Sigmoid colon (tissue), 4 donors: ENCODE results near the gene EEFSEC.

Experiments used
- EP300 ChIP-seq, 4 donors: sonication (generic); formaldehyde crosslinking; IDR thresholded peaks; one replicate each; pipeline ENCODE4 v1.6.1; 2017; ENCODE audit warnings: antibody characterized with exemption in 4 of 4
- POLR2A ChIP-seq, 2 donors: fragments of 450-650 bp; IDR thresholded peaks; one replicate each; pipeline ENCODE4 v1.6.1; 2016; ENCODE audit warnings: antibody characterized with exemption in 2 of 2, mild to moderate bottlenecking in 2 of 2, moderate library complexity in 2 of 2
- TF ChIP-seq, protein P1 (sequence below), 4 experiments: fragments of 450-650 bp in 3 of 4; fragments of 200-600 bp in 1 of 4; IDR thresholded peaks; one replicate each; pipeline ENCODE4 v1.5.1; 2016 to 2019; ENCODE audit warnings: antibody characterized with exemption in 4 of 4, mild to moderate bottlenecking in 3 of 4, moderate library complexity in 2 of 4

DNA sequence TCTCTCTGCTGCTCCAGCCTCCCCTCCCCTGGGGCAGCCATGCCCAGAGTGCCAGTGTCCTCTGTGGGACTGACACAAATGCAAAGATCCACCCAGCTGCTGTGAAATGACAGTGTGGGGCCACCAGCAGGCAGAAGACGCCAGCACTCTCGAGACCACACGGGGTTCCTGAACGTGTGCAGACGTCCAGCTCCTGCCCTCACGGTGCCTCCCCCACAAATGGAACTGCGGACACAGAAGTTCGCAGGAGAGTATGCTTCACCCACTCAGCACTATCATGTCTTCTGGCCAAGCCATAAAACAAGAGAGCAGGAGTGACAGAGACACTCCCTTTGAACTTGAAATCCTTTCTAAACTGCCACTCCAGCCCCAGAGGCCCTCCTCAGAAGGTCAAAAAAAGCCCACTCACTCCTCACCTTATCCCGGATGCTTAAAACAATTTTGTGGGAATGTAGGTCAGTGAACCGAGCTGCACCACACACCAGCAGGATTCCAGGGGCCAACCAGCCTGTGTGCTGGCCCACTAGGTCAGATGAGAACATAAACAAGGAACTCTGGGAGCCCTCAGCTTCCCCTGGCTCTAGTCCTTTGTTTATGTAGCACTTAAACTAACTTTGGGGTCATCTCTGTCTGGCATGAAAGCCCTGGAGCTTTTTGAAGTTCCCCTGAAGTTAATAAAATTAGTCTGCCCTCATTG, 200.9 kb downstream of the EEFSEC start:
- TF ChIP-seq EP300 (IDR thresholded peaks at IDR 0.05) (no peak), POLR2A (IDR thresholded peaks at IDR 0.05) (no peak)
- TF ChIP-seq, protein P1, sequence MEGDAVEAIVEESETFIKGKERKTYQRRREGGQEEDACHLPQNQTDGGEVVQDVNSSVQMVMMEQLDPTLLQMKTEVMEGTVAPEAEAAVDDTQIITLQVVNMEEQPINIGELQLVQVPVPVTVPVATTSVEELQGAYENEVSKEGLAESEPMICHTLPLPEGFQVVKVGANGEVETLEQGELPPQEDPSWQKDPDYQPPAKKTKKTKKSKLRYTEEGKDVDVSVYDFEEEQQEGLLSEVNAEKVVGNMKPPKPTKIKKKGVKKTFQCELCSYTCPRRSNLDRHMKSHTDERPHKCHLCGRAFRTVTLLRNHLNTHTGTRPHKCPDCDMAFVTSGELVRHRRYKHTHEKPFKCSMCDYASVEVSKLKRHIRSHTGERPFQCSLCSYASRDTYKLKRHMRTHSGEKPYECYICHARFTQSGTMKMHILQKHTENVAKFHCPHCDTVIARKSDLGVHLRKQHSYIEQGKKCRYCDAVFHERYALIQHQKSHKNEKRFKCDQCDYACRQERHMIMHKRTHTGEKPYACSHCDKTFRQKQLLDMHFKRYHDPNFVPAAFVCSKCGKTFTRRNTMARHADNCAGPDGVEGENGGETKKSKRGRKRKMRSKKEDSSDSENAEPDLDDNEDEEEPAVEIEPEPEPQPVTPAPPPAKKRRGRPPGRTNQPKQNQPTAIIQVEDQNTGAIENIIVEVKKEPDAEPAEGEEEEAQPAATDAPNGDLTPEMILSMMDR (IDR thresholded peaks at IDR 0.05), result no peak
